ENCODE measurements around the gene ERCC8.

ERCC8 gene

GRCh38 chr5:60896991-60897390, 47.9 kb downstream of the ERCC8 start:
- H3K27ac Mint-ChIP-seq: peak overlapping the region; percentile 9
- H3K4me3 Mint-ChIP-seq: no peak overlapping the region
- H3K36me3 Mint-ChIP-seq (ENCODE audit: low read depth): peaks cover 59% of the 10 kb centered on the region
- H3K27me3 Mint-ChIP-seq (ENCODE audit: low read depth, poor library complexity): no peaks in the 10 kb centered on the region
- no peak for DNase-seq
- TF ChIP-seq CTCF (IDR thresholded peaks at IDR 0.05): no peak
- H3K9me3 Mint-ChIP-seq: no peaks in the 10 kb centered on the region
- no peaks in the 10 kb centered on the region for H3K4me1 Mint-ChIP-seq

- Mint-ChIP-seq H3K9me3 (no peaks in the 10 kb centered on the region), H3K4me3 (no peak overlapping the region), H3K27me3 (ENCODE audit: low read depth, poor library complexity) (no peaks in the 10 kb centered on the region), H3K27ac (no peak overlapping the region), H3K4me1 (no peaks in the 10 kb centered on the region), H3K36me3 (ENCODE audit: low read depth) (peaks cover 63% of the 10 kb centered on the region)
- TF ChIP-seq CTCF (IDR thresholded peaks at IDR 0.05): no peak
- no peak for DNase-seq
Measured at GRCh38 chr5:60893521-60893920, 51.3 kb downstream of the ERCC8 start.

- Mint-ChIP-seq H3K9me3 (no peaks in the 10 kb centered on the region), H3K4me3 (no peak overlapping the region), H3K36me3 (ENCODE audit: low read depth) (peaks cover 64% of the 10 kb centered on the region), H3K27ac (no peak overlapping the region), H3K4me1 (no peaks in the 10 kb centered on the region), H3K27me3 (ENCODE audit: low read depth, poor library complexity) (no peaks in the 10 kb centered on the region)
- no peak for DNase-seq
- TF ChIP-seq CTCF (IDR thresholded peaks at IDR 0.05): no peak
Measured at GRCh38 chr5:60891667-60892066, 53.2 kb downstream of the ERCC8 start.

GRCh38 chr5:60888359-60889061, 56.4 kb downstream of the ERCC8 start:
- Mint-ChIP-seq H3K4me3 (no peak overlapping the region), H3K36me3 (ENCODE audit: low read depth) (peaks cover 58% of the 10 kb centered on the region), H3K9me3 (peaks cover 6% of the 10 kb centered on the region), H3K27ac (no peak overlapping the region), H3K27me3 (ENCODE audit: low read depth, poor library complexity) (no peaks in the 10 kb centered on the region), H3K4me1 (no peaks in the 10 kb centered on the region)
- DNase-seq: no peak
- no peak for TF ChIP-seq CTCF (IDR thresholded peaks at IDR 0.05)

GRCh38 chr5:60887746-60888145, 57.1 kb downstream of the ERCC8 start:
- Mint-ChIP-seq H3K27ac (no peak overlapping the region), H3K4me1 (no peaks in the 10 kb centered on the region), H3K27me3 (ENCODE audit: low read depth, poor library complexity) (no peaks in the 10 kb centered on the region), H3K9me3 (peaks cover 13% of the 10 kb centered on the region), H3K4me3 (no peak overlapping the region), H3K36me3 (ENCODE audit: low read depth) (peaks cover 58% of the 10 kb centered on the region)
- no peak for TF ChIP-seq CTCF (IDR thresholded peaks at IDR 0.05)
- DNase-seq: no peak

GRCh38 chr5:60887096-60887495, 57.8 kb downstream of the ERCC8 start:
- Mint-ChIP-seq H3K27me3 (ENCODE audit: low read depth, poor library complexity) (no peaks in the 10 kb centered on the region), H3K9me3 (peaks cover 20% of the 10 kb centered on the region), H3K27ac (no peak overlapping the region), H3K36me3 (ENCODE audit: low read depth) (peaks cover 60% of the 10 kb centered on the region), H3K4me3 (no peak overlapping the region), H3K4me1 (no peaks in the 10 kb centered on the region)
- no peak for TF ChIP-seq CTCF (IDR thresholded peaks at IDR 0.05)
- no peak for DNase-seq

All from nephron progenitor cell (in vitro differentiated cells).